Calu3 (cell line): Measurements from ENCODE around the gene NTSR1. TPM values are rescaled to one million over a fixed set of nuclear protein-coding genes. Genes with fewer than 3 reads are reported as not detected.
A peak's percentile ranks its signal among the peaks of the same experiment; 100 is the strongest.

Source experiments
- BruUV-seq: library from RNA; stranded (reverse); fragments of 400-500 nt; replicated peaks from 2 replicates; lab custom pipeline; 2021; lab: Mats Ljungman, UMichigan
- CTCF ChIA-PET: fragments of 300-600 bp; sonication (Branson Sonifier 250); formaldehyde crosslinking; loops from one replicate; lab custom pipeline; 2022; ENCODE audit warnings: antibody characterized with exemption; lab: Charles Lee
- DNase-seq: peaks from one replicate; pipeline ENCODE4 v3.0.0; 2022
- H3K27ac Mint-ChIP-seq: one replicate; pipeline ENCODE4 v1.8.0; 2022; ENCODE audit warnings: mixed read lengths; ENCODE audit not compliant: unreplicated experiment
- H3K27me3 Mint-ChIP-seq: one replicate; pipeline ENCODE4 v1.8.0; 2022; ENCODE audit warnings: mixed read lengths; ENCODE audit not compliant: unreplicated experiment
- H3K36me3 Mint-ChIP-seq: one replicate; pipeline ENCODE4 v1.8.0; 2022; ENCODE audit warnings: mild to moderate bottlenecking, moderate library complexity, mixed read lengths; ENCODE audit not compliant: insufficient read depth, unreplicated experiment
- H3K4me1 Mint-ChIP-seq: one replicate; pipeline ENCODE4 v1.8.0; 2022; ENCODE audit warnings: mild to moderate bottlenecking, low read depth, mixed read lengths; ENCODE audit not compliant: unreplicated experiment
- H3K4me3 Mint-ChIP-seq: one replicate; pipeline ENCODE4 v1.8.0; 2022; ENCODE audit warnings: mild to moderate bottlenecking, low read depth, moderate library complexity, mixed read lengths; ENCODE audit not compliant: unreplicated experiment
- H3K9me3 Mint-ChIP-seq: one replicate; pipeline ENCODE4 v1.8.0; 2022; ENCODE audit warnings: low read depth, mixed read lengths; ENCODE audit not compliant: unreplicated experiment
- intact Hi-C: fragments of 100-400 bp; cut with micrococcal nuclease; formaldehyde crosslinking; loops from one replicate; pipeline ENCODE4 v1.10.0; 2022; ENCODE audit not compliant: unreplicated experiment
- total RNA-seq: library from RNA; stranded (reverse); gene quantifications from 2 replicates; pipeline ENCODE4 v1.2.3, GENCODE V29; 2022
- TF ChIP-seq, protein P1 (sequence below): fragments of 200-600 bp; IDR thresholded peaks from one replicate; pipeline ENCODE4 v1.8.0; 2022; ENCODE audit warnings: antibody characterized with exemption; ENCODE audit not compliant: unreplicated experiment

The NTSR1 gene
- total RNA-seq, 1 experiment from 2014 or later, result not detected

DNA sequence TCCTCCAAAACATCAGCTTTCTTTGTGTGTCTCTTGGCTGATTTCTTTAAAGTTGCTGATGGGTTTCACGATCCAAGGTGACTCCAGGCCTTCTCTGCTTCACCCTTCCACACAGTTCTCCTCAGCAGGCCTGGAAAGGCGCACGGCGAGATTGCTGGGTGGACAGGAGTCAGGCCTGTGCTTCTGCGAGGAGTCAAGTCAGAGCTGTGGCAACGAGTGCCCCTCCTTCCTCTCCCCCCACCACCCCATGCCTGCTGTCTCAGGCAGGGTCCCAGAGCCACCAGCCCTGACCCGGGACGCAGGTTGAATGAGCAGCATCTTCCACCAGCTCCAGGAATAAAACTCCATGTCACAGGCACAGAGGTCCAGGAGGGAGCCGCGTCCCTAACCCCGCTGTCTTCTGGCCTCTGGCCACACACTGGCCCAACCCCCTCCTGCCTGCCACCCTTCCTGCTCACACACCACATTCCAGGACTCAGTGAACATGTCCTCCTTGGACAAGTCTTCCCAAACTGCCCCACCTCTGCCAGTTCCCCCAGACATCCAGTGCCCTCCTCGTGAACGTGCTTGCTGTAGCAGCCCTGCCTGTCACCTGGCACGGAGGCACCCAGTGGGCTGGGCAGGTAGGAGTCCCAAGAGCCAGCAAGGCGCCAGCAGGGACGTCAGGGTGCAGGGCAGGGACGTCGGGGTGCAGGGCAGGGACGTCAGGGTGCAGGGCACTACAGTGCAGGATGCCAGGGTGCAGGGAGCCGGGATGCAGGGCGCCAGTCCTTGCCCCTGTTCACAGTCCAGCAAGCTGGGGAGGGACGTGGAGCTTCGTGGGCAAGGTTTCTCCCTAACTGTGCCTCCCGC is 7.2 kb upstream of the NTSR1 start:
- intact Hi-C loops, result loop anchor here (2.0 kb wide), 1 partner anchor 35 kb away; no protein-coding TSS in a partner anchor
- no TSS peak for BruUV-seq
- DNase-seq, result no peak
- CTCF ChIA-PET, result interaction anchor here (3.8 kb wide), 1 partner anchor 94 kb away, joined by 15 read pairs; the partner anchor contains the start of gene MRGBP
- Mint-ChIP-seq H3K36me3 (peaks cover 17% of the 10 kb centered on the region), H3K27ac (no peak overlapping the region), H3K4me3 (no peak overlapping the region), H3K9me3 (no peaks in the 10 kb centered on the region), H3K27me3 (peaks cover 57% of the 10 kb centered on the region), H3K4me1 (peaks cover 30% of the 10 kb centered on the region)
- TF ChIP-seq, protein P1, sequence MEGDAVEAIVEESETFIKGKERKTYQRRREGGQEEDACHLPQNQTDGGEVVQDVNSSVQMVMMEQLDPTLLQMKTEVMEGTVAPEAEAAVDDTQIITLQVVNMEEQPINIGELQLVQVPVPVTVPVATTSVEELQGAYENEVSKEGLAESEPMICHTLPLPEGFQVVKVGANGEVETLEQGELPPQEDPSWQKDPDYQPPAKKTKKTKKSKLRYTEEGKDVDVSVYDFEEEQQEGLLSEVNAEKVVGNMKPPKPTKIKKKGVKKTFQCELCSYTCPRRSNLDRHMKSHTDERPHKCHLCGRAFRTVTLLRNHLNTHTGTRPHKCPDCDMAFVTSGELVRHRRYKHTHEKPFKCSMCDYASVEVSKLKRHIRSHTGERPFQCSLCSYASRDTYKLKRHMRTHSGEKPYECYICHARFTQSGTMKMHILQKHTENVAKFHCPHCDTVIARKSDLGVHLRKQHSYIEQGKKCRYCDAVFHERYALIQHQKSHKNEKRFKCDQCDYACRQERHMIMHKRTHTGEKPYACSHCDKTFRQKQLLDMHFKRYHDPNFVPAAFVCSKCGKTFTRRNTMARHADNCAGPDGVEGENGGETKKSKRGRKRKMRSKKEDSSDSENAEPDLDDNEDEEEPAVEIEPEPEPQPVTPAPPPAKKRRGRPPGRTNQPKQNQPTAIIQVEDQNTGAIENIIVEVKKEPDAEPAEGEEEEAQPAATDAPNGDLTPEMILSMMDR, result no peak

DNA sequence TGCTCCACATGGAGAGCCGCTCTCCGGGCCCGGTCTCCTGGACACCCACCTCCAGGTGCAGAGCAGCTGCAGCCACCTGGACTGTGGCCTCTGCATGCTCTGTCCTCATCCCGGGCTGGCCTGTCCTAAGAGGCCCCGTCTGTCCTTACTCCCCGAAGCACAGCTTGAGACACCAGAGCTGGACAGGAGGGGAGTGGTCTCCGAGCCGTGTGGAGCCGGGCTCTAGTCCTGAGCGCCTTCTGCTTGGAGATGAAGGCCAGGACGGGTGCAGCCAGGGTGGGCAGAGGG is 6.7 kb upstream of the NTSR1 start:
- Mint-ChIP-seq H3K36me3 (peaks cover 17% of the 10 kb centered on the region), H3K4me1 (peaks cover 30% of the 10 kb centered on the region), H3K9me3 (no peaks in the 10 kb centered on the region), H3K27me3 (peaks cover 51% of the 10 kb centered on the region), H3K27ac (no peak overlapping the region), H3K4me3 (no peak overlapping the region)
- no TSS peak for BruUV-seq
- intact Hi-C loops, result loop anchor here (2.0 kb wide), 1 partner anchor 35 kb away; no protein-coding TSS in a partner anchor
- TF ChIP-seq, protein P1, result no peak
- DNase-seq, result no peak
- CTCF ChIA-PET, result interaction anchor here (1.4 to 3.8 kb wide), 2 partner anchors 38 to 93 kb away, joined by 3 to 15 read pairs; partner anchors contain the start of gene MRGBP

DNA sequence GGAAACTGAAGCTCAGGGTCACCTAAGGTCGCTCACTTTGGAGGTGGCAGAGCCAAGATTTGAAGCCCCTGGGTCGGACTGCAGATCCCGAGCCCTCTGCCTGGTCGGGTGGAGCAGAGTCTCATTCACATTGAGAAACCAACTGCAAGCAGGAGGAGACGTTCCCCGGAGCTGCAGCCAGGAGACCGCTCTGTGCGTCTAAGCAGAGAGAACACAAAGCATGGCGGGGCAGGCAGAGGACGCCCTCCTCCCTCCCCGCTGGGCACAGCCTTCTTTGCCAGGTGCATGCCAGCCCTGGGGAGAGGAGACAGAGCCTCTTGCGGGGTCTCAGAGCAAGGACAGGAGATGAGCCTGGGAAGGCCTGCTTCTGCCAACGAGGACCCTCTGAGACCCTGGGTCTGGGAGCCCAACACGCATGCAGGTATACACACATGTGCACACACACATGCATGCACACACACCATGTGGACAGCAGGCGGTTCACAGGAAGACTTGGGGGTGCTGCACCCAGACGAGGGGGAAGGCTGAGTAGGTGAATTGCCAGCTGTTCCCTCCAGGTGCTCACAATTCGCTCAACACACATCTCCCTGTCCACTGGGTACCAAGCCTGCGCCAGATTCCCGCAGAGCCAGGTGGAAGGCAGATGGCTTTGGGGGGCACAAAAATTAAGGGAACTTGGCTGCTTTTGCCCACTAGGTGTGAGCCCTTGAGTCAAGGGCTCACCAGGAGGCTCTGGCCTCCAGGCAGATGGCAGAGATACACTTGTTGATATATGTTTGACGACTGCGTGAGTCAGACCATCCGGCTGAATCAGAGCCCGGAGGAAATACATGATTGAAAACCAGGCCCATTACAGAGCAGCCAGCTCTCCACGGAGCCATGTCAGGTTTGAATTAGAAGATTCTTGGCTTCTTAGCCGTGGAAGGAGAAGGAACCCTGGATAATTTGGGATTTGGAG is 5.5 kb upstream of the NTSR1 start:
- CTCF ChIA-PET, result interaction anchor here (0.7 to 3.8 kb wide), 10 partner anchors 15 to 92 kb away, joined by 3 to 28 read pairs (median 3); partner anchors contain the start of gene MRGBP
- intact Hi-C loops, result loop anchor here (1.0 to 2.0 kb wide), 2 partner anchors 36 to 88 kb away; no protein-coding TSS in a partner anchor
- no peaks in the 10 kb centered on the region for H3K9me3 Mint-ChIP-seq
- BruUV-seq, result no TSS peak
- H3K27me3 Mint-ChIP-seq, result peaks cover 49% of the 10 kb centered on the region
- H3K4me1 Mint-ChIP-seq, result peaks cover 30% of the 10 kb centered on the region
- TF ChIP-seq, protein P1, result peak; percentile 43
- peak overlapping the region; percentile 70 for H3K27ac Mint-ChIP-seq
- peak overlapping the region; percentile 9 for H3K4me3 Mint-ChIP-seq
- peak; percentile 73 for DNase-seq
- H3K36me3 Mint-ChIP-seq, result peaks cover 17% of the 10 kb centered on the region

DNA sequence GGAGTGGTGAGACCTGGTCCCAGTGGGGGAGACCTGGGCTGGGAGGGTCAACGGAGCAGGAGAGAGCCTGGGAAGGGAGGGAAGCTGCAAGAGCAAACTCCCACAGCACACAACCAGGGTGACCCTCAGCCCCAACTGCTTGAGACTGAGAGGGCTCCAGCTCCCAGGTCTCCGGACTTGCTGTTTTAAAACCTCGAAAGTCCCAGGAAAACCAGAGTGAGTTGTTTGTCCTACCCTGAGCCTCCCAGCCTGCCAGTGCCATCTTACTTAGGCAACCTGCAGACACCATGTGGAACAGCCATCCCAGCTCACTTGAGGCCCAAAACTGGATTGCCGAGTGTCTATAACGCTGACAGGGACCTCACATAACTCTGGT is 4.8 kb upstream of the NTSR1 start:
- peak overlapping the region; percentile 70 for H3K27ac Mint-ChIP-seq
- no TSS peak for BruUV-seq
- H3K4me3 Mint-ChIP-seq, result peak overlapping the region; percentile 9
- H3K27me3 Mint-ChIP-seq, result peaks cover 51% of the 10 kb centered on the region
- DNase-seq, result peak; percentile 25
- TF ChIP-seq, protein P1, result no peak
- H3K4me1 Mint-ChIP-seq, result peaks cover 30% of the 10 kb centered on the region
- peaks cover 17% of the 10 kb centered on the region for H3K36me3 Mint-ChIP-seq
- CTCF ChIA-PET, result interaction anchor here (0.6 to 3.8 kb wide), 12 partner anchors 15 to 343 kb away, joined by 3 to 28 read pairs (median 3); partner anchors contain the start of gene MRGBP
- intact Hi-C loops, result loop anchor here (1.0 to 2.0 kb wide), 2 partner anchors 37 to 87 kb away; no protein-coding TSS in a partner anchor
- no peaks in the 10 kb centered on the region for H3K9me3 Mint-ChIP-seq
